CD4-positive, alpha-beta T cell treated with Interleukin-4 for 1 hour (primary cell): ENCODE measurements around the gene UFSP2.

Experiments
- DNase-seq, 2 donors: peaks; one replicate each; pipeline ENCODE4 v3.0.0-alpha.2; 2020 to 2022

Gene UFSP2, protein sequence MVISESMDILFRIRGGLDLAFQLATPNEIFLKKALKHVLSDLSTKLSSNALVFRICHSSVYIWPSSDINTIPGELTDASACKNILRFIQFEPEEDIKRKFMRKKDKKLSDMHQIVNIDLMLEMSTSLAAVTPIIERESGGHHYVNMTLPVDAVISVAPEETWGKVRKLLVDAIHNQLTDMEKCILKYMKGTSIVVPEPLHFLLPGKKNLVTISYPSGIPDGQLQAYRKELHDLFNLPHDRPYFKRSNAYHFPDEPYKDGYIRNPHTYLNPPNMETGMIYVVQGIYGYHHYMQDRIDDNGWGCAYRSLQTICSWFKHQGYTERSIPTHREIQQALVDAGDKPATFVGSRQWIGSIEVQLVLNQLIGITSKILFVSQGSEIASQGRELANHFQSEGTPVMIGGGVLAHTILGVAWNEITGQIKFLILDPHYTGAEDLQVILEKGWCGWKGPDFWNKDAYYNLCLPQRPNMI

DNA sequence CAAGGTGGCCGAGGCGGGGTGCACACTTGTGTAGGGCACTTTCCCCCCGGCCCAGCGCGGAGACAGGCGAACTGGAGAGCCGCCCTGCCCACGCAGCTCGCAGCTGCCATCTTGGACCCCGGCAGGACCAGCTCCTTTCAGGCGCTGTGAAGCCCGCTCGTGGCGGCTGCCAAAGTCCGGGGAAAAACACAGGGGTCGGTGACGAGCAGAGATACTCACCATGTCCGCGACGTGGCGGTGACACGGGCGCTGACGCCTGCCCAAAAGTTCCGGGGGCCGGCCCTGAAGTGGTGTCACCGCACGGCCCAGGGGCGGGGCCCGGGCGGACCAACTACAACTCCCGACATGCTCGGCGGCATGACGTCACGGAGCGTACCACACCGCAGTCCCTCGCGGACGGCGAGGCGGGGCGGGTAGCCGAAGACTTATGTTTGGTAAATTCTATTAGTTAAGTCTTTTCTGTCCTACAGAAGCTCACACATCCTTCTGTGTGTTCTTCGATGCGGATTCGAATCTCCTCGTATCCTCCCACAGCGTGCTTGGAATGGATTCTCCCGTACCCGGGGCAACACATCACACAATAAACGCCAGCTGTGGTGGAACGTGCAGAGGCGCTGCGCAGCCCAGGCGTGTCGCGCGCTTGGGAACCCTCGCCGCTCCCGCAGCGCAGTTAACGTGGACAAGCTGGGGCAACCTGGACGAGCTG, at the start of gene UFSP2:
Gene UFSP2 (minus strand): TSS at position 318 of the 706 bp plus-strand sequence. CDS start 96 bp downstream, at position 222.
- peak; percentile 91 to 94 for DNase-seq

DNA sequence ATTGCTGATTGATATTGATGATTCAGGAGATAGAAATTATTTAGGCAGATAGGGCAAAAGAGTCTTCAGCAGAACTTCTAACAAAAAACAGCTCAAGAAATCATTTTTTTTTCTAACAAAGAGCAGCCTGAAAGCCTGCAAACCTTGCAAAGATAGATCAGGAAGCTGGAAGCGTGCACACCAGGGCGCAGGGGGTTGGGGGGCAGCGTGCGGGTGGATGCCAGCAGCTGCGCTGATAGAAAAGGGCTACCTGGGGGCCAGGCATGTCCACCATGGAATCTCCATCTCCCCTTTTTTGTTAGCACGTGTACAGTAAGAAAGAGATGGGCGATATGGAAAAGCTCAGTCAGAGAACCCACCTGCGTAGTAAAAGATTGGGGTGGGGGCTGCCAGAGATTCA, 47.5 kb upstream of the UFSP2 start:
- DNase-seq, result no peak

DNA sequence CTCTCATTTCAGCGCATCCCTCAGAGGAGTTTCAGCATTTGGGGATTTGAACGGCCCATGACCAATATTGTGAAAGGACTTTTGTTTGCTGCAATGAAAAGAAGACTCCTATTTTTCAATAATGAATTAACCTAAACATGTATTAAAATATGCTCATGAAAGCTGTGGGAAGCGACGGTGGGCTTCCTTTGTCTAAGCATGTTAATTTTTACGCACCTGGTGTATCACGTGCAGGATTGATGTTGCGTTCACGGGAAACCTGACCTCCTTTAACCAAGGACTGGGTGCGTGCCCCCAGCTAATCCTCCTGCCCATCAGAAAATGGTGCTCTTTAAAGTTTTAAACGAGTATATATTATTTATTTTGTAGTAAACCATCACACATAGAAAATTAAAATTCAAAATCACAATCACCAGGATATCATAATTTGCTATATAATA, 46.4 kb upstream of the UFSP2 start:
- no peak for DNase-seq

DNA sequence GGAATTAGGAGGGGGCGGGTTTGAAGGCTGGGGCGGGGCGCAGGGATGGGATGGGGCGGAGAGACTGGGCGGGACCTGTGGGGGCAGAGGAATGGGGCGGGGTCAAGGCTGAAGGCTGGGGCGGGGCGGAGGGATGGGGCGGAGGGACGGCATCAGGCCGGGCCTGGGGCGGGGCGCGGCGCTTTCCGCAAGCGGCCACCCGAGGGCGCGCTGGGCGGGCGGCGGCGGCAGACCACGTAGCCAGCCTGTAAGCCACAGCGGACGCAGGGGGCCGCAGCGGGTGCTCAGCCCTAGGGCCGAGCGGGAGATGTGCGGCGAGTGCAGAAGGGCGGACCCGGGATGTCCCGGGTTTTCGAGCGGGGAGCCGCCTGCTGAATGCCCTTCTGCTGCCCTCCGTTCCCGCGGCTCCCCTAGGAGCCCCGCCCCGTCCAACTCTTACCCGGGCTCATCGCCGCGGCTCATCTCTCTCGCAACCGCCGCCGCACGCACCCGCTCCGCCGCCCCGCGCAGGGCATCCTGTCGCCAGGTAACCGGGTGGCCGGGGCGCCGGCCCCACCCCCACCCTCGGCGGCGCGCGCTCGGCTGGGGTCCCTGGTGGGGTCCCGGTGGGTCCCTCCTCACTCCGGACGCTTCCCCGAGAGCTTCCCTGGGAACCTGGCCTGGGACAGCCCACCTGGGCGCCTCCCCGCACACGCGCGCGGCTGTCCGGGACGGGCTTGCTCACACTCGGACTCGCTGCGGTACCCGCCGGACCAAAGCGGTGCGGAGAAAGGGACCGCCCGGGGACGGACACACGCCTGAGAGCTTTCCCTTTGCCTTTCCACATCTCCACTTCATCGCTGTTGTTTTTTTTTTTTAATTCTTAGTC, 45.7 kb upstream of the UFSP2 start, which contains the start of gene CCDC110:
Gene CCDC110 (minus strand): TSS at position 499 of the 868 bp plus-strand sequence. CDS start 50 bp downstream, at position 449.
- peak; percentile 90 for DNase-seq

DNA sequence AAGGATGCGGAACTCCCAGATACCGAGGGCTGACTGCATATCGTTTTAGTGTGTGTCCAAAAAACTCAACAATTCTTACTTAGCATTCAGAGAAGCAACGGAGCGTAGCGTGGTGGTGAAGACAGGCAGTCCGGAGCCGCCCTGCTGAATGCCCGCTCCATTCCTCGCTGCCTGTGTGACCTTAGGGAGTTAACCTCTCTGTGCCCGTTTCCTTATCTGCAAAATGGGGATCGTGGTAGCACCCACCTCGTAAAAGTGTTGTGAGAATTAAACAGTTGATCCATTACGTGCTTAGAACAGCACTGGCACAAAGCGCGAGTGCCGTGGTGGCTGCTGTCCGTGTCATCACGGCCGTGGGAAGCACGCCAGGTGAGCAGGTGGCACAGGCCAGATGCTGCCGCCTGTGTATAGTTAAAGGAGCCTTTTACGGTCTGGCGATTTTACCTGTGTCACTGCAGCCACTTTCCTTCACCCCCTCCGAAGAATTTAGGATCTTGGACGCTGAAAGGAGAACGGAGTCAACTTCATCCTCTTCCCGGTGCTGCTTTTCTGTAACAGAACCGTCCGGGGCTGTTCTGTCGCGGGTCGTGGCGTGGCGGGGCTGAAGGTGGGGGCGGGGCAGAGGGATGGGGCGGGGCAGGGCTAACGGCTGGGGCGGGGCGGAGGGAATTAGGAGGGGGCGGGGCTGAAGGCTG, 44.9 kb upstream of the UFSP2 start:
- peak; percentile 44 to 59 for DNase-seq

DNA sequence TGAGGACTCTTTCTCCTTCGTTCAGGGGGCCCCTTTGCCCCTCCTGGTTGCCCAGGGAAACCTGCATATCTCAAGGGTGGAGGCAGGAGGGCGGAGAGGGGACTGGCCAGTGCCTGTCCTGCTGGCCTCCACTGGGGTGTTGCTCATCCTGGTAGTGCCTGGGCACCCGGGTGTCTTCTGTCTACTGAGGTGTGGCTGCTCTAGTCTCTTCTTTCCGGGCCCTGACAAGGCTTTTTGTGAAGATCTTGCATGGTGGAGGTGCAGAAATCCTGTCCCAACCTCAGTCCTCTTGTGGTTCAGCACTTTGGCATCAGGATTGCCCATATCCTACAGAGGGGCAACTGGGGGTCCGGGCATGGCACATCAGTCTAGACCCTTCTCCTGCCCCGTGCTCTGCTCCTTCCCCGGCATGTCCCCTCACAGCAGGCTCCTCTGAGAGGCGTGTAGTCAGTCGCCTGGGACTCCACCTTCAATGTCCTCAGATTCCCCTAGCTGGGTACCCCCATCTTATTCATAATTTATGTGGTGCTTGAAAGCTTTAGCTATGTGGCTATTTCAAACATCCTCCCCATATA, 43.9 kb upstream of the UFSP2 start:
- no peak for DNase-seq

DNA sequence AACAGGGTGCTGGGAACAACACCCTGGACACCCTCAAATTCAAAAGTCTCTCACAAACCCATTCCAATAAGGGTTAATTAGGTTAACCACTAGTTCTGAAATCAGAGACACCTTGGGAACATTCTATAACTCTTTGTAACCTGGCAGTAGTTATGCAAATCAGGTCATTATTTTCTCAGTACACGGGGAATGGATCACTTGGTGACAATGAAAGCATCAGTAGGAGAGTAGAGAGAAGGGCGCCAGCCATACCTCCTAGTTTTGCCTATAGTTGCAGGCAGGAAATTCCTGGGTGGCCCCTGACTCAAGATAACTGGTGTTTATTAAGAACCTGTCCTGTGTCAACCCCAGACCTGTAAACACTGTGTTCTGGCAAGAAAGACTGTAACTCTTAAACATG, 43.2 kb upstream of the UFSP2 start:
- DNase-seq, result no peak

DNA sequence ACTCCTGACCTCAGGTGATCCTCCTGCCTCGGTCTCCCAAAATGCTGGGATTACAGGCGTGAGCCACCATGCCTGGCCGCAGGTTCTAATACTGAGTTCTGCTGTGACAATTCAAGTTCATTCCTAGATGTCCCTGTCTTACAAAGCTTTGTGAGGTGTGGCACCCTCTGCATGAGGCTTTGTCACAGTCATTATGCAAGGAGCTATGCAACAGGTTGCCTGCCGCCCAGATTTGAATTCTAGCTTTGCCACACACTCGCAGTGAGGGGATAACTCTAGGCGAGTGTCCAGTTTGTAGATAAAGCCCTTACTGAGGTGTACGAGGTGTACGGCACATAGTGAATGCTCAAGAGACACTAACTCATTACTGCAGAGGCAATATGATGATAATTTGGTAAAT, 42.2 kb upstream of the UFSP2 start:
- DNase-seq, result no peak

DNA sequence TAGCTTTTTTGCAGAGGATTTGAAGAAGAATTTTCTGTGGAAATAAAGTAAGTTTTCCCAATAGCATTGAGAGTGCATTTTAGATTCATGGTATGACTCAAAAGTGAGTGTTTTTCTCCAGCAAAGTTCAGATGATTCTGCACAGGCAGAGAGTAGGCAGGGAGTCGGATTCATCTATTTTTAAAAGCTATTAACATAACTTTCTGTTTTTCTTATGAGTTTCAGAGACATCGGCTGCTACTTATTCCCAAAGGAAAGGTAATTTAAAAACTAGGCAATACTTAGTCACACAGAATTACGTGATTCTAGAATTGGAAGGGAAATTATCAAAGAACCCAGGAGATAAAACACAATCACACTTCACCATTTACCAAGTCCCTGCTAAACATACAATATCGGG, 41.3 kb upstream of the UFSP2 start:
- no peak for DNase-seq

DNA sequence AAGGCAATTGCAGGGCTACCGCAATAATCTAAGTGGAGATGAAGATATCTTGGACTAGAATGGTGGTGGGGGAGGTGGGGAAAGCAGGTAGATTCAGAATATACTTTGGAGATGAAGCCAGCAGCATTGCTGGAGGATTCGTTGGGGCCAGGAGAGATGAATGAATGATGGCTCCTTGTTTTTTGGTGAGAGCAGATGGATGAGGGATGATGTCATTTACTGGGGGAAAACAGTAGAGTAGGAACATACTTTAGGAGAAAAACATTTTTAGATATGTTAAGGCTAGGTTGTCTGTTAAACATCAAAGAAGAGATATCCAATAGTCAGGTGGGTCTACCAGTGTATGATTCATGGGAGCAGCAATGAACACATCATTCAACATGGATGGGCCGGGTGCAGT, 39.9 kb upstream of the UFSP2 start:
- DNase-seq, result no peak

DNA sequence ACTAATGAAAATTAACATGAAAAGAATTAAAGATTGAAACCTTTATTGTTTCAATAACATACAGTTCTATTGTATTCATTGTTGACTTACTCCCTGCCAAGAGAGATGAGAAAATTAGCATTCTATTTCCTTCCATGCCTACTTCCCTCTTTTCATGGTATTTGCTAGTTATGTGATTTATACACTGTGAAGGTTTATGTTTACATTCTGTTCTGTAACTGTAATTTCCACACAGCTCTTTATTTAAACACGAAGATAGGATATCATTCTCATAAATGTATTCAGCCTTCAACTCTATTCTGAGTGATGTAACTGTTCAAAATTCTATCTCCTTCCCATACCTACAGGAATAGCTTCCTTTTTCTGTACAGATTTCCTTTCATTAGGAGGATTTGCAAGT, 39.1 kb upstream of the UFSP2 start:
- DNase-seq, result no peak

DNA sequence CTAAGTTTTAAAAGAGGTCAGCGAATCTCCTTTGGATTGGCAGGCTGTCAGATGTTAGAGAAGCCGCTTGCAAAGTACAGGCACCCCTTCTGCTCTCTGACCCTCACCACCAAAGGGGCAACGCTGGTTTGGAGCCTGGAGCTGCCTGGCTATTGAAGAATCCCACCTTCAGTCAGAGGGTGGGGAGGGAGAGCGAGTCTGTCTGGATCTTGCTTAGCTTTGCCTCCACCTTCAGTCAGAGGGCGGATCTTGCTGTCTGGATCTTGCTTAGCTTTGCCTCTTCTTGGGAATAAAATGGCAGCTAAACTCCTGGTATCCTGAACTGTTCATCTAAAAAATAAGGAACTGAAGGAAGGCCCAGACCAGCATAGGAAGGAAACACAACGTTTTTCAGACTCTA, 38.4 kb upstream of the UFSP2 start:
- no peak for DNase-seq

DNA sequence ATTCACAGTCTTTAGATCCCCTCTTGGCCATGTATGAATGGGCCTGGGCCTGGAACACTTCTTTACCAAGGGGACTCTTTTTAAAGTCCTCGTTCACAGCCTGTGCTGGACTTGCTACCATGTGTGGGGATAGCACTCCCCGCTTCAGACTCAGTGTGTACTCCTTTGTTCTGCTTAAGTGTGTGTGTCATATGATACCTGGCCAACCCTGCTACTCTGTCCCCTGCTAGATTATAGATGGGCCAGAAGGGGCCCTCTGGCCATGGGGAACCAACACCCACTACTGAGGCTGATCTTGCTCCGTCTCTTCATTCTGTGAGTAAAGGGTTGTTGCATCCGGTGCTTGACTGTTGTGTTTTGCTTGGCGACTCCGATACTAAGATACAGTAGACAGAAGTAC, 37.8 kb upstream of the UFSP2 start:
- DNase-seq, result no peak

DNA sequence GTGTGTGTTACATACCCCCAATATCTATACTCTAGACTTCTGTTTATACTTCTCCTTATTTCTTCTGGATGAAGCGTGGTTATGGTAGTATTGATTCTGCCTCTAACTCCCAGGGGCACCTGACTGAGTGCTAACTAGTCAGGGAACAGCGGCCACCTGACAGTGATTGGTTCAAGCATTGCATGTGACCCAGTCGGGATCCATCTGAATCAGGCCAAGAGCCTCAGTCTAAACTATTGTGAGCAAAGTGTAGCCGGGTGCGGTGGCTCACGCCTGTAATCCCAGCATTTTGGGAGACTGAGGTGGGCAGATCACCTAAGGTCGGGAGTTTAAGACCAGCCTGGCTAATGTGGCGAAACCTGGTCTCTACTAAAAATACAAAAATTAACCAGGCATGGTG, 35.8 kb upstream of the UFSP2 start:
- DNase-seq, result no peak

DNA sequence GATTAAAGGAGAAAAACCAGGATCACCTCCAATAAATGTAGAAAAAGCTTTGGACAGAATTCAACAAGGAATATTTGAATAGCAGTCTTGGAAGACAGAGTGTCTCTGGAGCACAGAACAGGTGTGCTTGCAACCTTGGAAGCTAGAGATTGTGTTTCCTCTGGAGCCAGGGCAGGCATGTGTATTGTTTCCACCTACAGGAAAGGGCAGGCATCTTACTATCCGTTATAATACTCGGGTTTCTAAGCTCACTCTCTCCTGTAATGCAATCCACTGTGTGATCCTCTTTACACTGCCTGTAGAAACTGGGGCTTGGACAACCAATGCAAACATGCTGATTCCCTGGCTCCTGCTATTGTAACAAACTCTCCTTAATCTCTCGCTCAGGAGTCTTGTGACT, 31.4 kb upstream of the UFSP2 start:
- DNase-seq, result no peak

DNA sequence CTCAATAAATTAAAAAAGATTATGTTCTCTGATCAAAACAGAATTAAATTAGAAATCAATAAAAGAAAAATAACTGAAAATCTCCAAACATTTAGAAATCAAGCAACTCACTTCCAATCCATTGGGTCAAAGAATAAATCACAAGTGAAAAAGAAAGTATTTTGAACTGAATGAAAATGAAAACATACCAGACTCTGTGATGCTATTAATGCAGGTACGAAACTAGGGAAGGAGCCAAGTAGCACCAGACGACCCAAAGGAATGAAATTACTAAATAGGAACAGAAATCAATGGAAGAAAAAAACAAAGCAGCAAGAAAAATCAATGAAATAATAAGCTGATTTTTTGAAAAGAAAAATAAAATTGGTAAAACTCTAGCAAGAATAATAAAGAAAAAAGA, 30.4 kb upstream of the UFSP2 start:
- no peak for DNase-seq

DNA sequence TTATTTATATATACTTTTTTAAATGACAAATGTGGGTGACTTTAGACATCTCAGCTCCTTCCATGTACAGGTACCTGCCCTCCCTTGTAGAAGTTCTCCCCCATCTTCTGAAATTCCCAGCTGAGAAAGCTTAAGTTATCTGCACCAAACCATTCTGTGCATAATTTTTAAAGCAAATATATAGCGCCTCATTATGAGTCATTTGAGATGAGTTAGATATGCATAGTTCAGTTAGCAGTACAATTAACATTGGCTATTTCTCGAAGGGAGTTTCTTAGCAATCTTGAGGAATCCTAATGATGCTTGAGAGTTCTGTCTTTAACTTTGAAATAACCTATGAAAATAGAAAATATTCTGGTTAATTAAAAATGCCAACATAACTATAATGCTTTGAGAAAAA, 19.4 kb upstream of the UFSP2 start:
- DNase-seq, result no peak

DNA sequence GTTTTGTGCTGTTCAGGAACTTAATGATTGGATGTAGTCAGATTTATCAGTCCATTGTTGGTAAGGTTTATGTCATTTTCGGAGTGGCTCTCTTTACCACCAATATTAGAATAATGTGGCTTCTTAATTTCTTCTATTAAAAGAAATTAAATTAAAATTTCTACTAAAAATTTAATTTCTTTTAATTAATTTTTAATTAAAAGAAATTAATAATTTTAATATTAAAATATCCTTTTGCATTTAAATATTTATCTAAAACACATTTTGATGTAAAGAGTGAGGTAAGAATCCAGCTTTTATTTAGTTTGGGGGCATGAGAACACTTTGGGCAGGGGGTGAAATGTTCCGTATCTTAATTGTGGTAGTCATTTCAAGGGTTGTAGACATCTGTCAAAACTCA, 15.7 kb upstream of the UFSP2 start:
- DNase-seq, result no peak

DNA sequence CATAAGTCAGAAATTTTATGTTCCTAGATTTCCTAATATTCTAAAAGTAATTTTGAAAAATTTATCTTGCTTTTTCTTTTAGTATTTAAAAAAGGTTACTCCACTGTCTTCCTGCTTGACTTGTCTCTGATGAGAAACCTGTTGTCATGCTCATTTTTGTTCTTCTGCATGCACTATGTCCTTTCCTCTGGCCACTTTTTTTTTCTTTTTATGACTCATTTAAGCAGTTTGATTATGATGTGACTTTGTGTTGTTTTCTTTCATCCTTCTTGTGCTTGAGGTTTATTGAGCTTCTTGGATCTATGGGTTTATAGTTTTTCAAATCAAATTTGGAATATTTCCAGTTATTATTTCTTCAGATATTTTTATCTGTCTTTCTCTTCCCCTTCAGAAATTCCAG, 12.0 kb upstream of the UFSP2 start:
- no peak for DNase-seq

DNA sequence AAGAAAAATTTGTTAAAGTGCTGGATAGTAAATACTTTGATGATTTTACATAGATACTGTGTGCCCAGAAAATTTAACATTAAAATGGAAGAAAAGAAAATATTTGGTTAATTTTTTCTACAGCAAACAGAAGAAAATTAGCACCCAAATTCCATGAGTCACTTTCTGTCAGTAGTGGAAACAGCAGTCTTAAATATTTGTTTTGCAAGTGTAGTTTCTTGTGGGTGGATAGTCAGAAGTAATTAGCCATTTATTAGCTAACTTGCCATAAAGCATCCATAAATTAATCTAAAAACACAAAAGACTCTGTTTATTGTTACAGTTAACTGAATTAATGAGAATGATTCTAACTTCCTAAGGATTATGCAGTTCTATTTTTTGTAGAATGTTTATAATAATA, 9.7 kb upstream of the UFSP2 start:
- no peak for DNase-seq

DNA sequence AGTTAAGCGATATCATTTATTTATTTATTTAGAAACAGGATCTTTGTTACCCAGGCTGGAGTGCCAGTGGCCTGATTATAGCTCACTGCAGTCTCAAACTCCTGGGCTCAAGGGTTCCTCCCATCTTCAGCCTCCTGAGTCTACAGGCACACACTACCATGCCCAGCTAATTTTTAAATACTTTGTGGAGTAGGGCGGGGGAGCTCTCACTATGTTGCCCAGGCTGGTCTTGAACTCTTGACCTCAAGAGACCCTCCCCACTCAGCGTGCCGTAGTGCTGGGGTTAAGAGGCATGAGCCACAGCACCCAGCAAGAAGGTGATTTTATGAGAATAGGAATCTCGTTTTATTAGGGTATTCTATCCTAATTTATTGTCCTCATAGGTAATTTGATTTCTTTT, 3.9 kb upstream of the UFSP2 start:
- no peak for DNase-seq
